HT1080 (cell line): ENCODE data around the gene EIF4G1. TPM values are rescaled to one million over a fixed set of nuclear protein-coding genes. Genes with fewer than 3 reads are reported as not detected.

Experiments used
- DNase-seq: peaks from one replicate; pipeline ENCODE4 v3.0.0-alpha.2; 2015; ENCODE audit warnings: low read depth
- total RNA-seq: library from RNA; depleted of rRNA; stranded (reverse); fragments of >200 nt; shearing (Covaris generic); gene quantifications from 2 replicates; pipeline ENCODE4 v1.2.3, GENCODE V29; 2014

The EIF4G1 gene
- total RNA-seq, 1 experiment from 2014 or later = 760 TPM

GRCh38 chr3:184361932-184362667 lies 47.7 kb downstream of the EIF4G1 start:
- peak; percentile 71 for DNase-seq

- peak; percentile 99 for DNase-seq
These were observed 48.5 kb downstream of the EIF4G1 start for GRCh38 chr3:184362668-184363546.

- DNase-seq = peak; percentile 34
These were observed 52.3 kb downstream of the EIF4G1 start for GRCh38 chr3:184366619-184367289.

GRCh38 chr3:184368116-184368515 lies 53.7 kb downstream of the EIF4G1 start:
- no peak for DNase-seq

- peak; percentile 54 for DNase-seq
These were observed 54.3 kb downstream of the EIF4G1 start for GRCh38 chr3:184368586-184369183.

GRCh38 chr3:184371570-184372018 lies 57.2 kb downstream of the EIF4G1 start:
- peak; percentile 93 for DNase-seq

GRCh38 chr3:184372296-184372821 lies 58.0 kb downstream of the EIF4G1 start:
- DNase-seq = no peak

GRCh38 chr3:184372911-184373310 lies 58.5 kb downstream of the EIF4G1 start:
- no peak for DNase-seq

GRCh38 chr3:184373422-184373821 lies 59.0 kb downstream of the EIF4G1 start:
- DNase-seq = no peak

- DNase-seq = no peak
These were observed 61.5 kb downstream of the EIF4G1 start for GRCh38 chr3:184375747-184376461.

GRCh38 chr3:184377374-184377773 lies 63.0 kb downstream of the EIF4G1 start:
- no peak for DNase-seq

GRCh38 chr3:184377882-184378445 lies 63.6 kb downstream of the EIF4G1 start, which contains the start of gene THPO:
Gene THPO (minus strand): TSS chr3:184378207. CDS start chr3:184376259, 1,948 bp downstream.
- DNase-seq = no peak

- no peak for DNase-seq
These were observed 64.4 kb downstream of the EIF4G1 start for GRCh38 chr3:184378651-184379357.

- DNase-seq = no peak
These were observed 65.2 kb downstream of the EIF4G1 start, which contains the start of gene CHRD for GRCh38 chr3:184379358-184380184. Gene CHRD (plus strand): TSS chr3:184380054. CDS start chr3:184380319, 265 bp downstream.

- no peak for DNase-seq
These were observed 65.8 kb downstream of the EIF4G1 start for GRCh38 chr3:184380185-184380626.

GRCh38 chr3:184380627-184381260 lies 66.3 kb downstream of the EIF4G1 start:
- DNase-seq = no peak
